Endothelial cell (in vitro differentiated cells): ENCODE results near the gene SUN2. TPM values are rescaled to one million over a fixed set of nuclear protein-coding genes. Genes with fewer than 3 reads are reported as not detected.

Experiments
- DNase-seq: peaks from one replicate; pipeline ENCODE4 v3.0.0; 2021; ENCODE audit warnings: low spot score
- H3K27ac Mint-ChIP-seq: one replicate; pipeline ENCODE4 v1.8.0; 2021; ENCODE audit warnings: mixed read lengths, inconsistent platforms; ENCODE audit not compliant: unreplicated experiment
- H3K27me3 Mint-ChIP-seq: one replicate; pipeline ENCODE4 v1.8.0; 2021; ENCODE audit warnings: mild to moderate bottlenecking, moderate library complexity, mixed read lengths, inconsistent platforms; ENCODE audit not compliant: unreplicated experiment
- H3K36me3 Mint-ChIP-seq: one replicate; pipeline ENCODE4 v1.8.0; 2021; ENCODE audit warnings: mild to moderate bottlenecking, low read depth, mixed read lengths, inconsistent platforms; ENCODE audit not compliant: unreplicated experiment
- H3K4me1 Mint-ChIP-seq: one replicate; pipeline ENCODE4 v1.8.0; 2021; ENCODE audit warnings: mild to moderate bottlenecking, mixed read lengths, inconsistent platforms; ENCODE audit not compliant: unreplicated experiment
- H3K4me3 Mint-ChIP-seq: one replicate; pipeline ENCODE4 v1.8.0; 2021; ENCODE audit warnings: mild to moderate bottlenecking, mixed read lengths, inconsistent platforms; ENCODE audit not compliant: unreplicated experiment
- H3K9me3 Mint-ChIP-seq: one replicate; pipeline ENCODE4 v1.8.0; 2021; ENCODE audit warnings: mixed read lengths, inconsistent platforms; ENCODE audit not compliant: unreplicated experiment
- total RNA-seq: library from RNA; stranded (reverse); fragmentation: NEBNext Ultra II Directional; extraction: Animal tissue kit (Norgen Biotek cat#: 25700); gene quantifications from one replicate; pipeline ENCODE4 v1.2.1, GENCODE V29; 2021; ENCODE audit not compliant: unreplicated experiment
- TF ChIP-seq, protein P1 (sequence below): fragments of 200-600 bp; sonication (generic); IDR thresholded peaks from one replicate; pipeline ENCODE4 v1.5.0; 2021; ENCODE audit warnings: antibody characterized with exemption; ENCODE audit not compliant: unreplicated experiment

Gene SUN2
- total RNA-seq, 1 donor from 2014 or later = 74.4 TPM

DNA sequence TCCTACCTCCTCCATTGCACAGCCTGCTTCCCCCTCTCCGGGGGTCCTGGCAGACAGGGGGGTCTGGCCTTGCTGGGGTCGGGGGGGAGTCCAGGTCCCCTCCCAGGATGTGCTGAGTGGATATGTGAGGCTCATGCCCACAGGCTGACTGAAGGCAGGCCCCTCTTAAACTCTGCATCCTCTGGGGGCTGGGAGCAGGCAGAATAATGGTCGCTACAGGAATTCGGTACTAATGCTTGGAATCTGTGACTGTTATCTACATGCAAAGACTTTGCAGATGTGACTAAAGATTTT lies 1.6 kb upstream of the SUN2 start:
- TF ChIP-seq, protein P1, sequence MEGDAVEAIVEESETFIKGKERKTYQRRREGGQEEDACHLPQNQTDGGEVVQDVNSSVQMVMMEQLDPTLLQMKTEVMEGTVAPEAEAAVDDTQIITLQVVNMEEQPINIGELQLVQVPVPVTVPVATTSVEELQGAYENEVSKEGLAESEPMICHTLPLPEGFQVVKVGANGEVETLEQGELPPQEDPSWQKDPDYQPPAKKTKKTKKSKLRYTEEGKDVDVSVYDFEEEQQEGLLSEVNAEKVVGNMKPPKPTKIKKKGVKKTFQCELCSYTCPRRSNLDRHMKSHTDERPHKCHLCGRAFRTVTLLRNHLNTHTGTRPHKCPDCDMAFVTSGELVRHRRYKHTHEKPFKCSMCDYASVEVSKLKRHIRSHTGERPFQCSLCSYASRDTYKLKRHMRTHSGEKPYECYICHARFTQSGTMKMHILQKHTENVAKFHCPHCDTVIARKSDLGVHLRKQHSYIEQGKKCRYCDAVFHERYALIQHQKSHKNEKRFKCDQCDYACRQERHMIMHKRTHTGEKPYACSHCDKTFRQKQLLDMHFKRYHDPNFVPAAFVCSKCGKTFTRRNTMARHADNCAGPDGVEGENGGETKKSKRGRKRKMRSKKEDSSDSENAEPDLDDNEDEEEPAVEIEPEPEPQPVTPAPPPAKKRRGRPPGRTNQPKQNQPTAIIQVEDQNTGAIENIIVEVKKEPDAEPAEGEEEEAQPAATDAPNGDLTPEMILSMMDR = no peak
- Mint-ChIP-seq H3K27ac (no peak overlapping the region), H3K4me1 (peaks cover 23% of the 10 kb centered on the region), H3K9me3 (no peaks in the 10 kb centered on the region), H3K27me3 (peaks cover 12% of the 10 kb centered on the region), H3K4me3 (no peak overlapping the region), H3K36me3 (peaks cover 13% of the 10 kb centered on the region)
- no peak for DNase-seq

DNA sequence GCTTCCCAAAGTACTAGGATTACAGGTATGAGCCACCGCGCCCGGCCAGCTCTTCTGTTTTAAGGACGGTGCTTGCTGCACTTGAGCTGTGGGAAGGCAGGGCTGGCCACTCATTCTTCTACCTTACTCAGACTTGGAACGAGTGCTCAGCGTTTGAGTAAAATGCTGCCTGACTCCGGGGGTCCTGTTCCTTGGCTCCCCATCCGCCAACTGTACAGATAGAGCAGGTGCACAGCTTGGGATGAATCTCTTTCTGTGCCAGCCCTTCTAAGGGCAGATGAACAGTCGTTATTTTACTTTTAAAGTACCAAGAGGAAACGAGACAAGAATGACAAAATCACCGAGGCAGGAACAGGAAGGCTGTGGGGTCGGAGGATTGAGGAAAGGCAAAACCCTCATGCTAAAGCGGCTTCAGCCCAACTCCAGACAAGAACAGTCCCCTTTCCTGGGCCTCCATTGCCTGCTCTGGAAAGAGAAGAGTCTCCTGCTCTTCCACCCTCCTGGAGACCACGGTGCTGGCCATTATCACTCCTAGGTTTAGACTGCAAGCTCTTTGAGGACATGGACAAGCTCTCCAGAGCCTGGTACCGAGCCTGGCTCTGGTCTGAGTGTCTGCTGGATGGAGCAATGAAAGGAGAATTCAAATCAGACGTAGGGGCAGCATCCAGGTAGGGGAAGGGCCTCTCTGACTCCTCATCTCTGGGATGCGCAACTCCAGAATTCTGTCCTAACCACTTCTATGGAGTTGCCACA lies 1.1 kb upstream of the SUN2 start:
- TF ChIP-seq, protein P1 = no peak
- H3K27ac Mint-ChIP-seq = peak overlapping the region; percentile 86
- H3K36me3 Mint-ChIP-seq = peaks cover 13% of the 10 kb centered on the region
- H3K4me3 Mint-ChIP-seq = peak overlapping the region; percentile 82
- peaks cover 23% of the 10 kb centered on the region for H3K4me1 Mint-ChIP-seq
- no peak for DNase-seq
- peaks cover 13% of the 10 kb centered on the region for H3K27me3 Mint-ChIP-seq
- H3K9me3 Mint-ChIP-seq = no peaks in the 10 kb centered on the region

DNA sequence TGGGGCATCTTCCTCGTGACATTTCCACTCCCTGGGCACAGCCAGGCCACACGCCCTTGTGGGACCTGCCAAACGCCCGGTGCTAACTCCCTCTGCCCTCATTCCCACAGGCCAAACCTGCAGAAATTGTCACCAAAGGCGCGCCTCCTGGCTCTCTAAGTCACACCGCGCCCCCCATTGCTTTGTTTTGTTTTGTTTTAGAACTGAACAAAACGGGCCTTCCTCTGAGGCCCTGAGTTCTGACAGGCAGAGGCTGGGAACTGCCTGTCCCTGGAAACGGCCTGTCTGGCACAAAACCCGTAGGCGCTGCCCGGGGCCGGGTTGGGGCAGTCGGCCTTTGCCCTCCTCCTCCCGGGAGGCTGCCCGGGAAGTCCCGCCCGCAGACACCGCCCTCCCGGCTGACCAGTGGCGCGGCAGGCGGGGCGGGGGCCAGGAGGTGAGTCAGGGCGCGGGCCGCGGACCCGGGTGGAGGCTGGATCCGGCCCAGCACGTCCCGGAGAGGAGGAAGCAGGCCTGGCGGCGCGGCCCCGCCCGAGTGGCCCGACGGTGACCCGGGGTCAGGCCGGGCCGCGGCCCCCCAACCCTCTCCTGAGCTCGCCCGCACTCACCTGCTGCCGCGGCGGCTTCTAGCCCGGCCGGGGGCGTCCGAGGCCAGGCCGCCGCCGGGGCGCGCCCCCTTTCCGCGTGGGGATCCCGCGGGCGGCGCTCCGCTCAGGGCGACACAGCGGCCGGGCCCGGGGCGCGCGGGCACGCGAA lies 465 bp downstream of the SUN2 start:
- Mint-ChIP-seq H3K4me1 (peaks cover 23% of the 10 kb centered on the region), H3K9me3 (no peaks in the 10 kb centered on the region), H3K27me3 (peaks cover 13% of the 10 kb centered on the region), H3K4me3 (peak overlapping the region; percentile 95), H3K27ac (peak overlapping the region; percentile 88), H3K36me3 (peaks cover 14% of the 10 kb centered on the region)
- TF ChIP-seq, protein P1 = no peak
- peak; percentile 75 for DNase-seq

DNA sequence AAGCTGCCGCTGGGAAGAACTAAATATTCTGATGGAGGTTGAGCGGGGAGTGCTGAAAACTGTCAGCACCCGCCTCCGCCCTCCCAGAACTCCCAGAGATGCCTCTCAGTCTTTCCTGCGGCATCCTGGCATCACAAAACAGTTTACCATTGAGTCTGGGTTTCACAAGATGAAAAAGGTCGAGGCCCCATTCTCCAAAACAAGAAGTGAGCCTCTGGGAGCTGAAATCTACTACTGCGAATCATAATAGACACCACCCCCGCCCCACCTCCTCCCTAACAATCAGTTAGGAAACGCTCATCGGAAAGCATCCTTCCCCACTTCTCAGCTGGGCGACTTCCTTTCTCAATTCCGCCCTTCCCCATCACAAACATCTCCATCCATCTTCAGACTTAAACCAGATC lies 1.0 kb downstream of the SUN2 start:
- peaks cover 19% of the 10 kb centered on the region for H3K36me3 Mint-ChIP-seq
- DNase-seq = no peak
- H3K4me3 Mint-ChIP-seq = peak overlapping the region; percentile 95
- TF ChIP-seq, protein P1 = no peak
- H3K4me1 Mint-ChIP-seq = peaks cover 23% of the 10 kb centered on the region
- no peaks in the 10 kb centered on the region for H3K9me3 Mint-ChIP-seq
- H3K27me3 Mint-ChIP-seq = peaks cover 13% of the 10 kb centered on the region
- H3K27ac Mint-ChIP-seq = peak overlapping the region; percentile 88
